Measurements from ENCODE around the gene NR2F6.

The NR2F6 gene

DNA sequence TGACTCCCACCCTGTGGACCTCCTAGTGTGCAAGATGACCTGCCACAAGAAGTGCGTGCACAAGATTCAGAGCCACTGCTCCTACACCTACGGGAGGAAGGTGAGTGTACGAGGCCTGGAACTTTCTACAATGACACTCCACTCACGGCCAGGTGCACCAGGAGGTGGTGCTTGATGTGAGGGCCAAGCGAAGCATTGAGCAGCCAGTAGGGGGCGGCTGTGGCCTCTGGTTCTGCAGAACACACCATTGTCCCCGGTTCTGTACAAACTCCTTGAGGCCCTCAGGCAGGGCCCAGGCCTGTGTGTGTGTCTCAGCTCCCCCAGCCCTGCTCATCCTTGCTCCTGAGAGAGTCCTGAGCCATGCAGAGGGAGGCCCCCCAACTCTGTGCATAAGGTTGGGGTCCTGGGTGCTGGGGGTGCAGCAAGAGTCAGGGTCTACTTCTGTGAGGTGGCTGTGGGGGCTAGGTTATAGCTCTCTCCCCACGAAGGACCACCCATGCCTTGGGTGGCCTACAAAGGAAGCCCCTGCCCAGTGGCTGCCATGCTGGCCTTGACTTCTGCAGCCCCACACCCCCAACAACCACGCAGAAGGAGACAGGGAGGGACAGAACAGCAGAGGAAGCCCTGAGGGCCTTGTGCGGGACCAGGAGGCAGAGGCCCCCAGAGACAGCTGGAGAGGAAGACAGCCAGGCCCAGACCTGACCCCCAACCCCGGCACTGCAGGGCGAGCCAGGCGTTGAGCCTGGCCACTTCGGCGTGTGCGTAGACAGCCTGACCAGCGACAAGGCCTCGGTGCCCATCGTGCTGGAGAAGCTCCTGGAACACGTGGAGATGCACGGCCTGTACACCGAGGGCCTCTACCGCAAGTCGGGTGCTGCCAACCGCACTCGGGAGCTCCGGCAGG, 40.2 kb downstream of the NR2F6 start:
- peaks cover 38% of the 10 kb centered on the region for H3K36me3 ChIP-seq (ENCODE audit: low read depth)
- TF ChIP-seq, protein P1, sequence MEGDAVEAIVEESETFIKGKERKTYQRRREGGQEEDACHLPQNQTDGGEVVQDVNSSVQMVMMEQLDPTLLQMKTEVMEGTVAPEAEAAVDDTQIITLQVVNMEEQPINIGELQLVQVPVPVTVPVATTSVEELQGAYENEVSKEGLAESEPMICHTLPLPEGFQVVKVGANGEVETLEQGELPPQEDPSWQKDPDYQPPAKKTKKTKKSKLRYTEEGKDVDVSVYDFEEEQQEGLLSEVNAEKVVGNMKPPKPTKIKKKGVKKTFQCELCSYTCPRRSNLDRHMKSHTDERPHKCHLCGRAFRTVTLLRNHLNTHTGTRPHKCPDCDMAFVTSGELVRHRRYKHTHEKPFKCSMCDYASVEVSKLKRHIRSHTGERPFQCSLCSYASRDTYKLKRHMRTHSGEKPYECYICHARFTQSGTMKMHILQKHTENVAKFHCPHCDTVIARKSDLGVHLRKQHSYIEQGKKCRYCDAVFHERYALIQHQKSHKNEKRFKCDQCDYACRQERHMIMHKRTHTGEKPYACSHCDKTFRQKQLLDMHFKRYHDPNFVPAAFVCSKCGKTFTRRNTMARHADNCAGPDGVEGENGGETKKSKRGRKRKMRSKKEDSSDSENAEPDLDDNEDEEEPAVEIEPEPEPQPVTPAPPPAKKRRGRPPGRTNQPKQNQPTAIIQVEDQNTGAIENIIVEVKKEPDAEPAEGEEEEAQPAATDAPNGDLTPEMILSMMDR (IDR thresholded peaks at IDR 0.05; ENCODE audit: poor library complexity, severe bottlenecking), result peak; percentile 53
- no peaks in the 10 kb centered on the region for H3K9me3 ChIP-seq (ENCODE audit: severe bottlenecking)
- no peak overlapping the region for H3K4me3 ChIP-seq (ENCODE audit: severe bottlenecking)
- ATAC-seq (ENCODE audit: low read depth) (peak; percentile 50; the same call in 1 of the 3 replicates), DNase-seq (ENCODE audit: low spot score) (no peak)
- no peaks in the 10 kb centered on the region for H3K4me1 ChIP-seq (ENCODE audit: insufficient read depth, poor library complexity, severe bottlenecking)
- H3K27me3 ChIP-seq (ENCODE audit: insufficient read depth, poor library complexity, severe bottlenecking), result no peaks in the 10 kb centered on the region
- H3K27ac ChIP-seq (ENCODE audit: poor library complexity, severe bottlenecking), result no peak overlapping the region

DNA sequence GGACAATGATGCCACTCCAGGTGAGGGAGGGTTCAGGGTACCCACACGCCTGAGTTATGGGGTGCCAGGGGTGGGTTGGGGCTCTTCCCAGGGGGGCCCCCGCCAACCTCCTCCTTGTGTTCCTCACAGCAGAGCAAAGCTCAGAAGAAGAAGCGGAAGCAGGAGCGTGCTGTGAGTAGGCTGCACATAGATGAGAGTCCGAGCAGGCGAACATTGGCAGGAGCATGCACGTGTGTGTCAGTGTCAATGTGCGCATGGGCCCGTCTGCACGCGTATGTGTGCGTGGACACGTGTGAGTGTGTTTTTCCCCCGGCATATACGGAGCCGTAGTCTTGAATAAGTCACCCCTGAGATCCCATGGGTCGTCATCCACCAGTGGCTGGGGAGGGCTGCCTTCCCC, 43.0 kb downstream of the NR2F6 start:
- Histone ChIP-seq H3K4me3 (ENCODE audit: severe bottlenecking) (no peak overlapping the region), H3K4me1 (ENCODE audit: insufficient read depth, poor library complexity, severe bottlenecking) (no peaks in the 10 kb centered on the region), H3K27me3 (ENCODE audit: insufficient read depth, poor library complexity, severe bottlenecking) (no peaks in the 10 kb centered on the region), H3K36me3 (ENCODE audit: low read depth) (peaks cover 42% of the 10 kb centered on the region), H3K27ac (ENCODE audit: poor library complexity, severe bottlenecking) (no peak overlapping the region), H3K9me3 (ENCODE audit: severe bottlenecking) (no peaks in the 10 kb centered on the region)
- no peak for DNase-seq (ENCODE audit: low spot score)
- TF ChIP-seq, protein P1 (IDR thresholded peaks at IDR 0.05; ENCODE audit: poor library complexity, severe bottlenecking), result no peak
- no peak for ATAC-seq (ENCODE audit: low read depth)

DNA sequence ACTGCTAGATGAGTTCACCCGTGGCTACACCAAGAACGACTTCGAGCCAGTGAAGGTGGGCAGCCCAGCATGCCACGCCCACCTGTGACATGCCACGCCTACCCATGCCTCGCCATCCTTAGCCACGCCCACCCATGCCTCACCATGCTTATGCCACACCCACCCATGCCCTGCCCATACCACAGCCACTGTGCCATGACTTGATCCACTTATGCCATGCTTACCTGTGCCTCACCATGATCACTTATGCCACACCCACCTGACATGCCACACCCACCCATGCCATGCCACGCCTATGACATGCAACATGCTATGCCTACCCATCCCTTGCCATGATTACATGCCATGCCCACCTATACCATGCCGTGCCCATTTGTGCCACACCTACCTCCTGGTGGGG, 43.5 kb downstream of the NR2F6 start:
- no peaks in the 10 kb centered on the region for H3K27me3 ChIP-seq (ENCODE audit: insufficient read depth, poor library complexity, severe bottlenecking)
- H3K9me3 ChIP-seq (ENCODE audit: severe bottlenecking), result no peaks in the 10 kb centered on the region
- H3K4me1 ChIP-seq (ENCODE audit: insufficient read depth, poor library complexity, severe bottlenecking), result no peaks in the 10 kb centered on the region
- peaks cover 44% of the 10 kb centered on the region for H3K36me3 ChIP-seq (ENCODE audit: low read depth)
- H3K27ac ChIP-seq (ENCODE audit: poor library complexity, severe bottlenecking), result no peak overlapping the region
- no peak overlapping the region for H3K4me3 ChIP-seq (ENCODE audit: severe bottlenecking)
- TF ChIP-seq, protein P1 (IDR thresholded peaks at IDR 0.05; ENCODE audit: poor library complexity, severe bottlenecking), result no peak
- ATAC-seq (ENCODE audit: low read depth), result peak; percentile 65
- no peak for DNase-seq (ENCODE audit: low spot score)

GRCh38 chr19:17200408-17201079, 45.2 kb downstream of the NR2F6 start:
- TF ChIP-seq, protein P1 (IDR thresholded peaks at IDR 0.05; ENCODE audit: poor library complexity, severe bottlenecking), result no peak
- Histone ChIP-seq H3K27ac (ENCODE audit: poor library complexity, severe bottlenecking) (no peak overlapping the region), H3K9me3 (ENCODE audit: severe bottlenecking) (no peaks in the 10 kb centered on the region), H3K4me1 (ENCODE audit: insufficient read depth, poor library complexity, severe bottlenecking) (no peaks in the 10 kb centered on the region), H3K4me3 (ENCODE audit: severe bottlenecking) (no peak overlapping the region), H3K36me3 (ENCODE audit: low read depth) (peaks cover 43% of the 10 kb centered on the region), H3K27me3 (ENCODE audit: insufficient read depth, poor library complexity, severe bottlenecking) (no peaks in the 10 kb centered on the region)
- no peak for DNase-seq (ENCODE audit: low spot score)
- no peak for ATAC-seq (ENCODE audit: low read depth)

All from RWPE2 (cell line).